PC-3 (cell line): Measurements from ENCODE around the gene PKNOX2. TPM values are rescaled to one million over a fixed set of nuclear protein-coding genes. Genes with fewer than 3 reads are reported as not detected.

Experiments used
- ATAC-seq: fragments of 200-7000 bp; cut with Tn5 transposase; 2 replicates; pipeline ENCODE4 v1.9.1; 2020; ENCODE audit warnings: mild to moderate bottlenecking, moderate library complexity
- BruUV-seq: library from RNA; stranded (reverse); fragments of 400-500 nt; replicated peaks from 2 replicates; lab custom pipeline; 2021; lab: Mats Ljungman, UMichigan
- CTCF ChIA-PET: fragments of 300-600 bp; sonication (Branson Sonifier 250); formaldehyde crosslinking; loops from one replicate; lab custom pipeline; 2022; ENCODE audit warnings: antibody characterized with exemption; lab: Charles Lee
- POLR2A ChIA-PET: fragments of 300-600 bp; sonication (Branson Sonifier 250); formaldehyde crosslinking; loops from one replicate; lab custom pipeline; 2022; ENCODE audit warnings: antibody characterized with exemption; ENCODE audit not compliant: unreplicated experiment; lab: Charles Lee
- DNase-seq: peaks from one replicate; pipeline ENCODE4 v3.0.0-alpha.2; 2015
- H2AFZ ChIP-seq: fragments of 300-600 bp; sonication (generic); 2 replicates; pipeline ENCODE4 v1.6.0; 2016; ENCODE audit warnings: antibody characterized with exemption, low read length
- H3F3A ChIP-seq: fragments of 300-600 bp; sonication (generic); one replicate; pipeline ENCODE4 v1.6.0; 2017; ENCODE audit warnings: antibody characterized with exemption, low read length, control low read depth, mild to moderate bottlenecking; ENCODE audit not compliant: unreplicated experiment
- H3K27ac ChIP-seq: fragments of 300-600 bp; sonication (generic); 2 replicates; pipeline ENCODE4 v1.5.1; 2016; ENCODE audit warnings: mild to moderate bottlenecking, low read length
- H3K27me3 ChIP-seq: fragments of 300-600 bp; sonication (generic); 2 replicates; pipeline ENCODE4 v1.6.1; 2016; ENCODE audit warnings: low read length, mixed read lengths
- H3K36me3 ChIP-seq: fragments of 300-600 bp; sonication (generic); 2 replicates; pipeline ENCODE4 v1.6.1; 2016; ENCODE audit warnings: low read depth, mixed run types, low read length, mixed read lengths
- H3K4me1 ChIP-seq: fragments of 300-600 bp; sonication (generic); 2 replicates; pipeline ENCODE4 v1.5.1; 2016; ENCODE audit warnings: low read length; ENCODE audit not compliant: insufficient read depth
- H3K4me2 ChIP-seq: fragments of 300-600 bp; sonication (generic); 2 replicates; pipeline ENCODE4 v1.6.0; 2016; ENCODE audit warnings: low read length
- H3K4me3 ChIP-seq: fragments of 300-600 bp; sonication (generic); 2 replicates; pipeline ENCODE4 v1.5.1; 2016; ENCODE audit warnings: mild to moderate bottlenecking, low read length, mixed read lengths
- H3K79me2 ChIP-seq: fragments of 300-600 bp; sonication (generic); 2 replicates; pipeline ENCODE4 v1.6.1; 2017; ENCODE audit warnings: low read length, mixed read lengths
- H3K9ac ChIP-seq: fragments of 300-600 bp; sonication (generic); 2 replicates; pipeline ENCODE4 v1.6.0; 2016; ENCODE audit warnings: mild to moderate bottlenecking, low read length
- H3K9me2 ChIP-seq: fragments of 300-600 bp; sonication (generic); replicated peaks from 2 replicates; pipeline ENCODE4 v1.6.1; 2016; ENCODE audit warnings: mixed run types, low read length, mixed read lengths
- H3K9me3 ChIP-seq: fragments of 300-600 bp; sonication (generic); 2 replicates; pipeline ENCODE4 v1.6.1; 2016; ENCODE audit warnings: low read length, mixed read lengths
- H4K20me1 ChIP-seq: fragments of 300-600 bp; sonication (generic); 2 replicates; pipeline ENCODE4 v1.6.1; 2016; ENCODE audit warnings: low read length, mixed read lengths
- CTCF ChIP-seq: fragments of 300-600 bp; sonication (generic); conservative IDR thresholded peaks from 2 replicates; pipeline ENCODE4 v1.5.1; 2017; ENCODE audit warnings: antibody characterized with exemption, low read depth, mild to moderate bottlenecking, low read length
- EZH2 ChIP-seq: fragments of 300-600 bp; sonication (generic); IDR thresholded peaks from one replicate; pipeline ENCODE4 v1.6.1; 2017; ENCODE audit warnings: antibody characterized with exemption, mild to moderate bottlenecking, low read length; ENCODE audit not compliant: unreplicated experiment
- EZH2phosphoT487 ChIP-seq: fragments of 300-600 bp; sonication (generic); IDR thresholded peaks from 2 replicates; pipeline ENCODE4 v1.6.1; 2018; ENCODE audit warnings: mild to moderate bottlenecking, antibody characterized with exemption, low read length, borderline replicate concordance
- intact Hi-C: fragments of 100-400 bp; cut with micrococcal nuclease; formaldehyde crosslinking; loops from 2 replicates; pipeline ENCODE4 v1.9.0; 2023
- total RNA-seq: library from RNA; depleted of rRNA; stranded (reverse); fragments of >200 nt; gene quantifications from 2 replicates; pipeline ENCODE4 v1.2.3, GENCODE V29; 2014

The PKNOX2 gene
- total RNA-seq, 1 experiment from 2014 or later, result not detected

GRCh38 chr11:125303186-125303585 is 138.6 kb downstream of the PKNOX2 start:
- TF ChIP-seq EZH2 (no peak), EZH2phosphoT487 (no peak), CTCF (no peak)
- H3K4me1 ChIP-seq, result peaks cover 7% of the 10 kb centered on the region; the same call in 1 of the 2 replicates
- no peak for ATAC-seq
- H4K20me1 ChIP-seq, result no peaks in the 10 kb centered on the region
- ChIA-PET POLR2A (no interaction called here), CTCF (interaction anchor here (0.5 kb wide), 1 partner anchor 146 kb away, joined by 4 read pairs; no protein-coding TSS in a partner anchor)
- no peak overlapping the region for H2AFZ ChIP-seq
- H3K9me3 ChIP-seq, result no peaks in the 10 kb centered on the region
- no peak for DNase-seq
- H3K79me2 ChIP-seq, result no peaks in the 10 kb centered on the region
- no peak overlapping the region for H3K27ac ChIP-seq
- H3F3A ChIP-seq, result no peaks in the 10 kb centered on the region
- intact Hi-C loops, result no loop called here
- H3K27me3 ChIP-seq, result peaks cover 64% of the 10 kb centered on the region
- H3K9ac ChIP-seq, result no peak overlapping the region
- no peak overlapping the region for H3K4me3 ChIP-seq
- H3K36me3 ChIP-seq, result no peaks in the 10 kb centered on the region
- no peaks in the 10 kb centered on the region for H3K9me2 ChIP-seq
- BruUV-seq, result no TSS peak
- no peak overlapping the region for H3K4me2 ChIP-seq

GRCh38 chr11:125303694-125304093 is 139.1 kb downstream of the PKNOX2 start:
- H3K9me3 ChIP-seq, result no peaks in the 10 kb centered on the region
- no peak for DNase-seq
- ChIA-PET CTCF (interaction anchor here (0.5 kb wide), 1 partner anchor 145 kb away, joined by 4 read pairs; no protein-coding TSS in a partner anchor), POLR2A (no interaction called here)
- H3K4me3 ChIP-seq, result no peak overlapping the region
- no peak for ATAC-seq
- H2AFZ ChIP-seq, result no peak overlapping the region
- H3K4me1 ChIP-seq, result peaks cover 7% of the 10 kb centered on the region; the same call in 1 of the 2 replicates
- peaks cover 65% of the 10 kb centered on the region for H3K27me3 ChIP-seq
- no peak overlapping the region for H3K4me2 ChIP-seq
- H3K9me2 ChIP-seq, result no peaks in the 10 kb centered on the region
- H3K79me2 ChIP-seq, result no peaks in the 10 kb centered on the region
- intact Hi-C loops, result no loop called here
- H3K27ac ChIP-seq, result no peak overlapping the region
- no peak overlapping the region for H3K9ac ChIP-seq
- no peaks in the 10 kb centered on the region for H3K36me3 ChIP-seq
- BruUV-seq, result no TSS peak
- TF ChIP-seq EZH2 (no peak), EZH2phosphoT487 (no peak), CTCF (no peak)
- H3F3A ChIP-seq, result no peaks in the 10 kb centered on the region
- no peaks in the 10 kb centered on the region for H4K20me1 ChIP-seq

- no peaks in the 10 kb centered on the region for H4K20me1 ChIP-seq
- H3K27me3 ChIP-seq, result peaks cover 65% of the 10 kb centered on the region
- ATAC-seq, result no peak
- no TSS peak for BruUV-seq
- H3K36me3 ChIP-seq, result no peaks in the 10 kb centered on the region
- H3K9me3 ChIP-seq, result no peaks in the 10 kb centered on the region
- no peaks in the 10 kb centered on the region for H3F3A ChIP-seq
- no peak overlapping the region for H3K9ac ChIP-seq
- H3K4me2 ChIP-seq, result no peak overlapping the region
- DNase-seq, result no peak
- H3K27ac ChIP-seq, result no peak overlapping the region
- ChIA-PET POLR2A (no interaction called here), CTCF (no interaction called here)
- no peak overlapping the region for H2AFZ ChIP-seq
- no peak overlapping the region for H3K4me3 ChIP-seq
- H3K79me2 ChIP-seq, result no peaks in the 10 kb centered on the region
- intact Hi-C loops, result no loop called here
- H3K9me2 ChIP-seq, result no peaks in the 10 kb centered on the region
- H3K4me1 ChIP-seq, result peaks cover 7% of the 10 kb centered on the region; the same call in 1 of the 2 replicates
- no peak for TF ChIP-seq CTCF
- TF ChIP-seq EZH2, result no peak
- TF ChIP-seq EZH2phosphoT487, result no peak
Measured at GRCh38 chr11:125304136-125304535, 139.6 kb downstream of the PKNOX2 start.
